Body of pancreas (tissue), 4 donors: ENCODE measurements around the gene NME4.

Source experiments
- POLR2A ChIP-seq, 3 donors: fragments of 450-650 bp; IDR thresholded peaks; one replicate each; pipeline ENCODE4 v1.6.1; 2016; ENCODE audit warnings: antibody characterized with exemption in 3 of 3, mild to moderate bottlenecking in 2 of 3
- TF ChIP-seq, protein P1 (sequence below), 7 experiments: fragments of 450-650 bp in 4 of 7; fragments of 200-600 bp in 3 of 7; sonication (generic) in 3 of 7; IDR thresholded peaks; one replicate each; pipeline ENCODE4 v1.5.1; 2016 to 2019; ENCODE audit warnings: antibody characterized with exemption in 7 of 7

DNA sequence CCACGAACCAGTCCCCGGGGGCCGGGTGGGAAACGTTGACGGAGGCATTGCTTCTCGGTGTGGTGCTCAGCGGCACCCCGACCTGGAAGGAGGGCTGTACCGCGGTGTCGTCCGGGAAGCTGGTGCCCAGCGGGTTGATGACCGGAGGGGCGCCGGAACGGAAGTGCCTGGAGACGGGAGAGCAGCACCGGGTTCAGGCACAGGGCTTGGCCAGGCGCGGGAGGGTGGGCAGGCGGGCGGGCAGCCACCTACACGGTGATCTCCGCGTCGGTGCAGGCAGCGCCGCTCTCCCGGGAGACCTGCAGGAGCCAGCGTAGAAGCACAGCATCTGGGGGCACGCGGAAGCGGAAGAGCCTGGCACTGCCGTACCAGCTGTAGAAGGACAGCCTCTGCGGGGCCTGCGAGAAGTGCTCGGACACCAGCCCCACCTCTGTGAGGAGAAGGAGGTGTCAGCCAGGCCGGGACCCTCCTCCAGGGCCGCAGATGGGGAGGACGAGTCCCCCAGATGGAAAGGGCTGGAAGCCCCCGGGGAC lies 19.5 kb upstream of the NME4 start:
- no peak for TF ChIP-seq POLR2A (IDR thresholded peaks at IDR 0.05)
- TF ChIP-seq, protein P1, sequence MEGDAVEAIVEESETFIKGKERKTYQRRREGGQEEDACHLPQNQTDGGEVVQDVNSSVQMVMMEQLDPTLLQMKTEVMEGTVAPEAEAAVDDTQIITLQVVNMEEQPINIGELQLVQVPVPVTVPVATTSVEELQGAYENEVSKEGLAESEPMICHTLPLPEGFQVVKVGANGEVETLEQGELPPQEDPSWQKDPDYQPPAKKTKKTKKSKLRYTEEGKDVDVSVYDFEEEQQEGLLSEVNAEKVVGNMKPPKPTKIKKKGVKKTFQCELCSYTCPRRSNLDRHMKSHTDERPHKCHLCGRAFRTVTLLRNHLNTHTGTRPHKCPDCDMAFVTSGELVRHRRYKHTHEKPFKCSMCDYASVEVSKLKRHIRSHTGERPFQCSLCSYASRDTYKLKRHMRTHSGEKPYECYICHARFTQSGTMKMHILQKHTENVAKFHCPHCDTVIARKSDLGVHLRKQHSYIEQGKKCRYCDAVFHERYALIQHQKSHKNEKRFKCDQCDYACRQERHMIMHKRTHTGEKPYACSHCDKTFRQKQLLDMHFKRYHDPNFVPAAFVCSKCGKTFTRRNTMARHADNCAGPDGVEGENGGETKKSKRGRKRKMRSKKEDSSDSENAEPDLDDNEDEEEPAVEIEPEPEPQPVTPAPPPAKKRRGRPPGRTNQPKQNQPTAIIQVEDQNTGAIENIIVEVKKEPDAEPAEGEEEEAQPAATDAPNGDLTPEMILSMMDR (IDR thresholded peaks at IDR 0.05) = no peak
